ENCODE results near the gene ALKBH8. TPM values are rescaled to one million over a fixed set of nuclear protein-coding genes. Genes with fewer than 3 reads are reported as not detected.
A peak's percentile ranks its signal among the peaks of the same experiment; 100 is the strongest.
"Not testable (repeated sequence)": the region's sequence is repeated elsewhere in the genome, so short reads cannot be mapped to it uniquely, and the experiment has no call there.

ALKBH8 gene
- total RNA-seq, 1 donor from 2014 or later: 13.1 TPM

- DNase-seq (ENCODE audit: low spot score): no peak
Measured at GRCh38 chr11:107505647-107506225, 59.8 kb downstream of the ALKBH8 start.

- DNase-seq (ENCODE audit: low spot score): no peak
Measured at GRCh38 chr11:107504981-107505380, 60.6 kb downstream of the ALKBH8 start.

GRCh38 chr11:107501713-107502112, 63.8 kb downstream of the ALKBH8 start:
- DNase-seq (ENCODE audit: low spot score): no peak

- DNase-seq (ENCODE audit: low spot score): not testable (repeated sequence)
Measured at GRCh38 chr11:107497371-107497770, 68.2 kb downstream of the ALKBH8 start.

- DNase-seq (ENCODE audit: low spot score): no peak
Measured at GRCh38 chr11:107496011-107496410, 69.5 kb downstream of the ALKBH8 start.

GRCh38 chr11:107494055-107494454, 71.5 kb downstream of the ALKBH8 start:
- no peak for DNase-seq (ENCODE audit: low spot score)

GRCh38 chr11:107493117-107493516, 72.4 kb downstream of the ALKBH8 start:
- no peak for DNase-seq (ENCODE audit: low spot score)

- DNase-seq (ENCODE audit: low spot score): no peak
Measured at GRCh38 chr11:107490836-107491235, 74.7 kb downstream of the ALKBH8 start.

GRCh38 chr11:107482234-107482633, 83.3 kb downstream of the ALKBH8 start:
- no peak for DNase-seq (ENCODE audit: low spot score)

- DNase-seq (ENCODE audit: low spot score): no peak
Measured at GRCh38 chr11:107478922-107479321, 86.6 kb downstream of the ALKBH8 start.

GRCh38 chr11:107477820-107478219, 87.7 kb downstream of the ALKBH8 start:
- DNase-seq (ENCODE audit: low spot score): no peak

GRCh38 chr11:107473792-107474191, 91.7 kb downstream of the ALKBH8 start:
- peak; percentile 62 for DNase-seq (ENCODE audit: low spot score)

GRCh38 chr11:107472966-107473365, 92.6 kb downstream of the ALKBH8 start:
- no peak for DNase-seq (ENCODE audit: low spot score)

GRCh38 chr11:107468596-107468995, 96.9 kb downstream of the ALKBH8 start:
- no peak for DNase-seq (ENCODE audit: low spot score)

GRCh38 chr11:107467696-107468095, 97.8 kb downstream of the ALKBH8 start:
- no peak for DNase-seq (ENCODE audit: low spot score)

GRCh38 chr11:107466275-107466866, 99.2 kb downstream of the ALKBH8 start:
- not testable (repeated sequence) for DNase-seq (ENCODE audit: low spot score)

GRCh38 chr11:107457558-107458271, 107.8 kb downstream of the ALKBH8 start, which contains the start of gene CWF19L2:
Gene CWF19L2, minus strand, starts transcription at chr11:107457825. Its CDS starts 9 bp downstream, at chr11:107457816.
- peak; percentile 90 for DNase-seq (ENCODE audit: low spot score)

- no peak for DNase-seq (ENCODE audit: low spot score)
Measured at GRCh38 chr11:107457205-107457557, 108.4 kb downstream of the ALKBH8 start.

GRCh38 chr11:107453594-107454286, 111.8 kb downstream of the ALKBH8 start:
- DNase-seq (ENCODE audit: low spot score): no peak

All from ureter (tissue), 1 donor.